HG02885 (cell line): ENCODE data around the gene TPRN.
A peak's percentile ranks its signal among the peaks of the same experiment; 100 is the strongest.
"Not testable (repeated sequence)": the region's sequence is repeated elsewhere in the genome, so short reads cannot be mapped to it uniquely, and the experiment has no call there.

Source experiments
- ATAC-seq: cut with Tn5 transposase; IDR thresholded peaks from one replicate; pipeline ENCODE4 v1.9.1; 2021; ENCODE audit warnings: mild to moderate bottlenecking; ENCODE audit not compliant: unreplicated experiment, poor library complexity

The TPRN gene, protein sequence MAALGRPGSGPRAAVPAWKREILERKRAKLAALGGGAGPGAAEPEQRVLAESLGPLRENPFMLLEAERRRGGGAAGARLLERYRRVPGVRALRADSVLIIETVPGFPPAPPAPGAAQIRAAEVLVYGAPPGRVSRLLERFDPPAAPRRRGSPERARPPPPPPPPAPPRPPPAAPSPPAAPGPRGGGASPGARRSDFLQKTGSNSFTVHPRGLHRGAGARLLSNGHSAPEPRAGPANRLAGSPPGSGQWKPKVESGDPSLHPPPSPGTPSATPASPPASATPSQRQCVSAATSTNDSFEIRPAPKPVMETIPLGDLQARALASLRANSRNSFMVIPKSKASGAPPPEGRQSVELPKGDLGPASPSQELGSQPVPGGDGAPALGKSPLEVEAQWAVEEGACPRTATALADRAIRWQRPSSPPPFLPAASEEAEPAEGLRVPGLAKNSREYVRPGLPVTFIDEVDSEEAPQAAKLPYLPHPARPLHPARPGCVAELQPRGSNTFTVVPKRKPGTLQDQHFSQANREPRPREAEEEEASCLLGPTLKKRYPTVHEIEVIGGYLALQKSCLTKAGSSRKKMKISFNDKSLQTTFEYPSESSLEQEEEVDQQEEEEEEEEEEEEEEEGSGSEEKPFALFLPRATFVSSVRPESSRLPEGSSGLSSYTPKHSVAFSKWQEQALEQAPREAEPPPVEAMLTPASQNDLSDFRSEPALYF

DNA sequence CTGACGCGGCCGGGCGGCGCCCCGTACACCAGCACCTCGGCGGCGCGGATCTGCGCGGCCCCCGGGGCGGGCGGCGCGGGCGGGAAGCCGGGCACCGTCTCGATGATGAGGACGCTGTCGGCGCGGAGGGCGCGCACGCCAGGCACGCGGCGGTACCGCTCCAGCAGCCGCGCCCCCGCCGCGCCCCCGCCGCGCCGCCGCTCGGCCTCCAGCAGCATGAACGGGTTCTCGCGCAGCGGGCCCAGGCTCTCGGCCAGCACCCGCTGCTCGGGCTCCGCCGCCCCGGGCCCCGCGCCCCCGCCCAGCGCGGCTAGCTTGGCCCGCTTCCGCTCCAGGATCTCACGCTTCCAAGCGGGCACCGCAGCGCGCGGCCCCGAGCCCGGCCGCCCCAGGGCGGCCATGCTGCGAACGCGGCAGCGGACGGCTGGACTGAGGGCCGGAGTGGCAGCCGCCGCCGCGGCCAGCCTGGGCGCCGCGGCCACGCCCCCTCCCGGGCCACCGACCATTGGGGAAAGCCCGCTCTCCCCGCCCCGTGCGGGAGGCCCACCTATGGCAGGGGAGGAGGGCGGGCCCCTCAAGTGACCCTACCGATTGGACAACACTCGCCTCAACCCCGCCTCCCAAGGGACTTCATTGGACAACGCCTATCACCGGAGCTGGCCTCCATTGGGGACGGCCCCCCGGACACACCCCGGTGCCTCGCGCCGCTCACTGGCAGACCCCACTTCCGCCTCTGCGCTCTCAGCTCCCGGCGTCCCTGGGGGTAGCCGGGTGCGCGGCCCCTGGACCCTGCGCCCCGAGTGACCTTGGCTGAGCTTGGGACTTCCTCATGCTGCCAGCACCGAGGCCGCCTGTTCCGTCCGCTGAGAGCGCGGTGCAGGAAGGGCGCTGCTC, at the start of gene TPRN:
Gene TPRN (minus strand): TSS at position 431 of the 894 bp plus-strand sequence. CDS start 30 bp downstream, at position 401.
- ATAC-seq = peak; percentile 84

DNA sequence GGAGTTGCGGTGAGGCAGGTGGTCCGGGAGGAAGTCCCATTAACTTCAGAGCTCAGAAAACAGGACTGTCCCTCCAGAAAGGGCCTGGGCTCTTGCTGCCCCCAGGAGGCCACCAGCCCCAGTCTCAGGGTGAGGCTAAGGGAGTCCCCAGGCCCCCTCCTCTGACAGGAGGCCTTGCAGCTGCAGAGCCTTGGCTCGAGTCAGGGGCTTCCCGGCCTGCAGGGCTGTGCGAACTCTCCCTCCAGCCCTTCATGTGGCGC, 47.3 kb upstream of the TPRN start:
- no peak for ATAC-seq

DNA sequence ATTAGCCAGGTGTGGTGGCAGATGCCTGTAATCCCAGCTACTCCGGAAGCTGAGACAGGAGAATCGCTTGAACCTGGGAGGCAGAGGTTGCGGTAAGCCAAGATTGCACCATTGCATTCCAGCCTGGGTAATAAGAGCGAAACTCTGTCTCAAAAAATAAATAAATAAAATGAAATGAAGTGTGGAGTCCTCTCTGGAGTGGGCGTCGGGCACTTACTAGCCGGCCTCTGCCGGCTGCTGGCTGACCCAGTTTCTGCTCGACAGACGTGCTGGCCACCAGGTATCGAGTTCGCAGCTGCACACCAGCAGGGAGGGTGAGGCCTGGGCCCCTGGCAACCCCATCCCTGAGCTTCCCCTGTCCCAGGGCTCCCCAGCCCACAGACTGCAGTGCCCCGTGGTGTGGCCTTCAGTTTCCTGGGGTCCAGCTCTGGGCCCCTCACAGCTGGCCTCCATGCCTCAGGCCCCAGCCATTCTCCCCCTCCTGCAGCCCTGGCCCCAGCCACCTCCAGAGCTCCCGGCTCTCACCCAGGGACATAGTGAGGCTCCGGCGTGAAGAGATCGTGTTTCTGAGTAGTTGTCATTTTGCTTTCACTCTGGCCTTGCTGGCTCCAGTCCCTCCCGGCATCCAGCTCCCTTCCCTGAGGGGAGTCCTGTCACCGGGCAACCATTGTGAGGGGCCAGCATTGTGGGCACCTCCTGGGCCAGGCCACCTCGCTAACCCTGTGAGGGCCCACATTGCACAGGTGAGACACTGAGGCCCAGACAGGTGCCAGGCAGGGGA, 46.8 kb upstream of the TPRN start:
- ATAC-seq = no peak

DNA sequence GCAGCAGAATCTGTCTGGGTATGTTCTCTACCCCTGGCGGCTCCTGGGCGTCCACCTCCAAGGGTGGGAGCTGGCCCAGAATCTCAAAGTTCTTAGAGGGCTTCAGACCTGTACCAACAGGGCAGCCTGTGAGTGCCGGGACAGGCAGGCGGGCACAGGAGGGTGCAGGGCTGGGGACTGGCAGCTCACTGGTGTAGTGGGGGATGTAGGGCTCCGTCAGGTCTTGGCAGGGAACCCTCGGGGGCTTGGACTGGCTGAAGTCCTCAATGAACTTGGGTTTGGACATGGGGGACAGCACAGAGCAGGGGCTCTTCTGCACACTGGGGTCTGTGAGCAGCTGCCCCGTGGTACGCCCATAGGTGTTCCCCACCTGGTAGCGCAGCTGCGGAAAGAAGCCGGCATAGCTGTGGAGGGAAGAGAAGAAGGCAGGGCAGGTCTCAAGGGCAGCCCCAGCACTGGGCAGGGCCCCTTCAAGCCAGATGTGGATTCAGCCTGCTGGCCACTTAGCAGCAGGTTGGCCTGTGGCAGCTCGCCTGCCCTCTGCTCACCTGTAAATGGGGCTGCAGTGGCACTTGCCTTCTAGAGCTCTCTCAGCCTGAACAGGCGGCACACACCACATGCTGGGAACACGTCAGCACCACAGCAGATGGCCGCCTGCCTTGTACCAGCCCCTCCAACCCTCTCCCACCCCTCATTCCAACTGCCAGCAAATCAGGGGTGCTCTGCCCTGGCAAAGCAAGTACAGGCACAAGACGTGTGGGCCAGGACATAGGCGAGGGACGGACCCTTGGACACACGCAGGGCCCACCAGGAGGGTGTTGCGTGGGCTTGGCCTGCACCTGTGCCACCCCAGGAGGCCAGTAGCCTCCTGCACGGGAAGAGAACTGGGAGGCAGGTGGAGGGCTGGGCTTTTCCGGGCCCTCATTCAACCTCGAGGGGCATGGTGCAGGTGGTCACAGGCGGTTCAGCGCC, 45.2 kb upstream of the TPRN start:
- no peak for ATAC-seq

DNA sequence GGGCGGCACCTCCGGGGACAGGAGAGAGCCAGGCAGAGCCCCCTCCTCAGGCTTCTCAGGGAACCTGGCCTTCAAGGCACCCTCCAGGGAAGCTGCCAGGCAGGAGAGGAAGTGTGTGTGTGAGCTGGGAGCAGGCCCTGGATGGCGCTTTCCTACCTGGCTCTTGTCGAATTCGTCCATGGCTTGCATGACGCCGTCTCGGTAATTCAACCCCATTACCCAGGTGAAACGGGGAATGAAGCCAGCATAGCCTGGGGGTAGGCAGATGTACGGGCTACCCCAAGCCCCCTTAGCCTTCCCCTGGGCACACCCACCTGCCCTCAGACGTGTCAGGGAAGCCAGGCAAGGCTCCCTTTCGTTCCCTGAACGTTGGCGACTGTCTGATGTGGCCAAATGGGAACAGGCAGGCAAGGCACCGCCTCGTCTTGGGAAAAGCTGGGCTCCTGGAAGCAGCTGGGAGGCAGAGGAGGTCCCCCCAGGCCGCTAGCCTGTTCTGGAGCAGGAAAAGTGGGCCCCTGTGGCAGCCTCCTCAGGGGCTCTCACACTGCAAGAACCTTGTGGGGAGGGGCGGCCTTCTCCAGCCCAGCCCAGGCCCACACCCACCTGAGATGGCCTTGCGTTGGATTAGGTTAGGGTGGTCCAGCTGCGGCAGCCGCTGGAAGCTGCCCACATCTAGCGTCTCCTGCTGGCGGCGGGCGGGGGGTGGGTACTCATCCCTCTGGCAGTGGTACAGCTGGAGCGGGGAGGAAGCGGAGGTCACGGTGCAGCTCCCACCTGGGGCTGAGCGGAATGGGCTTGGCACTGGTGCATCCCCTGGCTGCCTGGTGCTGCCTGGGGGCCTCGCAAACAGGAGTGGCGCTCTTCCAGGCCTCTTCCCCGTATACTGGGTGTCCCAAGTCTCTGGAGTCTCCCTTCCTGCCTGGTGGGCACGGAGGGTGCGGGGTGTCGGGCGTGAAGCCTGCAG, 44.2 kb upstream of the TPRN start:
- ATAC-seq = no peak

DNA sequence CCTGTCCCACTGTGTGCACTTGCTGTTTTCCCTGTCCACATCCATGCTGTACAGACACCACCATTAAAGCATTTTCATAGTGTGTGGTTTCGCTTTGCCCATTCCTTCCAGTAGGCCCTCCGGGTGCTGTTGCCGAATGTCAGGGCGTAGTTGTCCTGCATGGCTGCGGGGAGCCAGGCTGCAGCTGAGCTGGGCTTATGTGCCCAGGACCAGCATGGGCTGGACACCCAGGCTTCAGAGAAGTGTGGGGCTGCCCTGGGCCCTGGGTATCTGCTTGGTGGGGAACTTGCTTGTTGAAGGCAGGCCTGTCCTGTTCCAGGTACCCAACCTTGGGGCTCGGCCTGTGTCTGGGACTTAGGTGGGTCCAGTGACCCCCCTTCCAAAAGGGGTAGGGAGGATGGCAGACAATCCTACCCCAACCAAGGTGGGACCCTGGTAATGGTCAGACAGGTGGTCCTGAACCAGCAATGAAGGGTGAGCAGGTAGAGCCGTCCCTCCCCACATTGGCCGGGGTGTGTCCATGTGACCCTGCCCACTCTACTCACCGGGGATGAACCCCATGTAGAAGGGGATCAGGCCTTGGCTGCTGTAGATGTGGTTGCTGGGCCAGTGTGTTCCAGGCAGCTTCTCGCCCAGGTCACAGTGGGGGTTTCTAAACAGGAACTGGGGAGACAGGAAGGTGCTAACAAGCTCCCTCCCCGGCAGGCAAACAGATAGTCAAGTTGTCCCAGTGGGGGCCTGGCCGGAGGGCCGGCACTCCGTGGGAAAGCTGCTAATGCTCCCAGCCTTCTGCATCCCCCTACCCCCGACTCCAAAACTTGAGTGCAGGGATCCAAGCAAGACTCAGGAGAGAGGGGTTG, 43.3 kb upstream of the TPRN start:
- ATAC-seq = no peak

DNA sequence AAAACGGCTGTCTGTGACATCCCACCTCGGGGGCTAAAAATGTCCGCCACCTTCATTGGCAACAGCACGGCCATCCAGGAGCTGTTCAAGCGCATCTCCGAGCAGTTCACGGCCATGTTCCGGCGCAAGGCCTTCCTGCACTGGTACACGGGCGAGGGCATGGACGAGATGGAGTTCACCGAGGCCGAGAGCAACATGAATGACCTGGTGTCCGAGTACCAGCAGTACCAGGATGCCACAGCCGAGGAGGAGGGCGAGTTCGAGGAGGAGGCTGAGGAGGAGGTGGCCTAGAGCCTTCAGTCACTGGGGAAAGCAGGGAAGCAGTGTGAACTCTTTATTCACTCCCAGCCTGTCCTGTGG, 42.7 kb upstream of the TPRN start:
- not testable (repeated sequence) for ATAC-seq

DNA sequence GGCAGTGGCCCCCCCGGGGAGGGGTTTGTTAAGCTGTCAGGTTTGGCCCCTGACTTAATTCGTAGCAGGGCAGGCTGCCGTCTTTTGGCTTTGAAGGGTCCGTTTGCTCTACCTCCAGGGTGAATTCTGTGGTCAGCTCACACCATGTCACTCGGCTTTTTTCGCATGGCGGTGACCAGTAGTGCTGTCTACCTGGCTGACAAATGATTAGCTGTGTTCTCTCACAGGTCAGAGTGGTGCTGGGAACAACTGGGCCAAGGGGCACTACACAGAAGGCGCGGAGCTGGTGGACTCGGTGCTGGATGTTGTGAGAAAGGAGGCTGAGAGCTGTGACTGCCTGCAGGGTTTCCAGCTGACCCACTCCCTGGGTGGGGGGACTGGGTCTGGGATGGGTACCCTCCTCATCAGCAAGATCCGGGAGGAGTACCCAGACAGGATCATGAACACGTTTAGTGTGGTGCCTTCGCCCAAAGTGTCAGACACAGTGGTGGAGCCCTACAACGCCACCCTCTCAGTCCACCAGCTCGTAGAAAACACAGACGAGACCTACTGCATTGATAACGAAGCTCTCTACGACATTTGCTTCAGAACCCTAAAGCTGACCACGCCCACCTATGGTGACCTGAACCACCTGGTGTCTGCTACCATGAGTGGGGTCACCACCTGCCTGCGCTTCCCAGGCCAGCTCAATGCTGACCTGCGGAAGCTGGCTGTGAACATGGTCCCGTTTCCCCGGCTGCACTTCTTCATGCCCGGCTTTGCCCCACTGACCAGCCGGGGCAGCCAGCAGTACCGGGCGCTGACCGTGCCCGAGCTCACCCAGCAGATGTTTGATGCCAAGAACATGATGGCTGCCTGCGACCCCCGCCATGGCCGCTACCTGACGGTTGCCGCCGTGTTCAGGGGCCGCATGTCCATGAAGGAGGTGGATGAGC, 42.0 kb upstream of the TPRN start:
- ATAC-seq = no peak

DNA sequence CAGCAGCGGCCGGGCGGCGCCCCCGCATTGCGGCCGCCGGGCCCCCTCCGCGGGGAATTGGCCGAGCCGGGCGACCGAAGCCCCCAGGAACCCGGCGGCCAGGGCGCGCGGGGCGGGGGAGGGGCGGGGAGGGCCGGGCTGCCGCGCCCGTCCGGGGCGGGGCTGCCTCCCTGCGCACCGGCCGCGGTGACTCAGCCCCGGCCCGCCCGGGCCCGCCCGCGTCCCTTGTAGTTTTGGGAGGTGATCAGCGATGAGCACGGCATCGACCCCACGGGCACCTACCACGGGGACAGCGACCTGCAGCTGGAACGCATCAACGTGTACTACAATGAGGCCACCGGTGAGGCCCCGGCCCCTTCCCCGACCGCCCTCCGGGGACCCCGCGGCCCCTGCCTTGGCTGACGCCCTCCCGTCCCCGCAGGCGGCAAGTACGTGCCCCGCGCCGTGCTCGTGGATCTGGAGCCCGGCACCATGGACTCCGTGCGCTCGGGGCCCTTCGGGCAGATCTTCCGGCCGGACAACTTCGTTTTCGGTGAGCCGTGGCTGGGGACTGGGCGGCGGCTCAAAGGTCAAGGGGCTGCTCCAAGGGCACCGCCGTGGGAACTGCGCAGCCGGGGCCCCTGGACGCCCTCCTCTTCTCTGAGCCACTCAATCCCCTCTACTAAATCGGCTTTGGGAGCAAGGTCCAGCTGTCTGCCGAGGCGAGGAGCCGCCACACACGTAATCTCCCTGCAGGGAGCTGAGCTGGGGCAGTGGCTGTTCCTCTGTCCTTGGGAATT, 41.1 kb upstream of the TPRN start:
- ATAC-seq = no peak

DNA sequence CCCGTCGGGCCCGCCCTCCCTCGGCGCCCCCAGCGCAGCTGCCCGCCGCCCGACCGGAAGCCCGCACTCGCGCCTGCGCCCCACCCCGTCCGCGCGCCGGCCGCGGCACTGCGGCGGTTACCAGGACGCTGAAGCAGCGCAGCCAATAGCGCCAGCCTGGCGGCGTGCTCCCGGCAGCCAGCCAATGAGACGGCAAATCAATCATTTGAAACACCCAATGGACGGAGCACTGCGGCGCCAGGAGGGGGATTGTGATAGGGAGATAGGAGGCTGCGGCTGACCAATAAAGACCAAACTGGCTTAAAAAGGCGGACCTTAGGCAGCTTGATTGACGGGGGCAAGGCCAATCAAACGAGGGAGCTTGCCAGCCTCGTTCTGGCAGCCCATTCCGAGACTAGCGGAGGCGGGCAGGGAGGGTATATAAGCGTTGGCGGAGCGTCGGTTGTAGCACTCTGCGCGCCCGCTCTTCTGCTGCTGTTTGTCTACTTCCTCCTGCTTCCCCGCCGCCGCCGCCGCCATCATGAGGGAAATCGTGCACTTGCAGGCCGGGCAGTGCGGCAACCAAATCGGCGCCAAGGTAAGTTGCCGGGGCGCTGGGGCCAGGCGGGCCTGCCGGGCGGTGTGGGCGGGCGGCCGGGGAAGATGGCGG, 40.4 kb upstream of the TPRN start, which contains the start of gene TUBB4B:
Gene TUBB4B (plus strand): TSS at position 447 of the 649 bp plus-strand sequence. CDS start 74 bp downstream, at position 521.
- peak; percentile 75 for ATAC-seq

DNA sequence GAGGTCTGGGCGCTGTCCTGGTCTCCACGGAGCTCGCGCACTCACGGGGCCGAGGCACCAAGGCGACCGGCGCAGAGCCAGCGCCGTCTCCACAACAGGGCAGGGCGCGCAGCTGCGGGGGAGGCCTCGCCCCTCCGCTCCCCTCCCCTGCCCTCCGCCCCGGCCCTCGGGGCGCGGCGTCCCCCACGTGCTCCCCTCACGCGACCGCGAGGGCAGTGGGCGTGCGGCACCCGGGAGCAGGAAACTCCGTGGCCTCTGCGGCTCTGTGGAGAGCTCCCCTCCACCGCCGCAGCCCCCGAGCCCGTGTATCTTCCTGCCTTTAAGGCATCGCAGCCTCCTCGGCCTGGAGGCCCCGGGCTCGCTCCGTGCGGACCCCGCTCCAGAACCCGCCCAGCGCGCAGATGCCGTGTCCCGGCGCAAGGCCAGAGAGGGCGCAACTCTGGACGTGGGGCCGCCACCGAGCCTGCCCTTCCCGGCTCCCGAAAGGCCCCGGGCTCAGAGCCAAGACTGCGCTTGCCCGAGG, 39.8 kb upstream of the TPRN start:
- ATAC-seq = peak; percentile 23

DNA sequence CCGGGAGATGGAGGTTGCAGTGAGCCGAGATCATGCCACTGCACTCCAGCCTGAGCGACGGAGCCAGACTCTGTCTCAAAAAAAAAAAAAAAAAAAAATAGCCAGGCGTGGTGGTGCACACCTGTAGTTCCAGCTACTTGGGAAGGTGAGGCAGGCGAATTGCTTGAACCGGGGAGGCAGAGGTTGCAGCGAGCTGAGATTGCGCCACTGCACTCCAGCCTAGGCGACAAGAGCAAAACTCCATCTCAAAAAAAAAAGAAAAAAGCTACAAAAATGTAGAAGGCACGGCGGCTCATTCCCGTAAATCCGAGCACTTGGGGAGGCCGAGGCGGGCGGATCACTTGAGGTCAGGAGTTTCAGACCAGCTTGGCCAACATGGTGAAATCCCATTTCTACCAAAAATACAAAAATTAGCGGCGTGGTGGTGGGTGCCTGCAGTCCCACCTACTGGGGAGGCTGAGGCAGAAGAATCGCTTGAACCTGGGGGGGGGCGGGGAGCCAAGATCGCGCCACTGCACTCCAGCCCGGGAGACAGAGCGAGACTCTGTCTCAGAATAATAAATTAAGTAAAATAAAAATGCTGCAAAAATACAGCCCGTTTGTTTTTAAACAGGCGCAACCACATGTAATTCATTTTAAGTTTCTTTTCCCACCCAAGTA, 39.1 kb upstream of the TPRN start:
- not testable (repeated sequence) for ATAC-seq

DNA sequence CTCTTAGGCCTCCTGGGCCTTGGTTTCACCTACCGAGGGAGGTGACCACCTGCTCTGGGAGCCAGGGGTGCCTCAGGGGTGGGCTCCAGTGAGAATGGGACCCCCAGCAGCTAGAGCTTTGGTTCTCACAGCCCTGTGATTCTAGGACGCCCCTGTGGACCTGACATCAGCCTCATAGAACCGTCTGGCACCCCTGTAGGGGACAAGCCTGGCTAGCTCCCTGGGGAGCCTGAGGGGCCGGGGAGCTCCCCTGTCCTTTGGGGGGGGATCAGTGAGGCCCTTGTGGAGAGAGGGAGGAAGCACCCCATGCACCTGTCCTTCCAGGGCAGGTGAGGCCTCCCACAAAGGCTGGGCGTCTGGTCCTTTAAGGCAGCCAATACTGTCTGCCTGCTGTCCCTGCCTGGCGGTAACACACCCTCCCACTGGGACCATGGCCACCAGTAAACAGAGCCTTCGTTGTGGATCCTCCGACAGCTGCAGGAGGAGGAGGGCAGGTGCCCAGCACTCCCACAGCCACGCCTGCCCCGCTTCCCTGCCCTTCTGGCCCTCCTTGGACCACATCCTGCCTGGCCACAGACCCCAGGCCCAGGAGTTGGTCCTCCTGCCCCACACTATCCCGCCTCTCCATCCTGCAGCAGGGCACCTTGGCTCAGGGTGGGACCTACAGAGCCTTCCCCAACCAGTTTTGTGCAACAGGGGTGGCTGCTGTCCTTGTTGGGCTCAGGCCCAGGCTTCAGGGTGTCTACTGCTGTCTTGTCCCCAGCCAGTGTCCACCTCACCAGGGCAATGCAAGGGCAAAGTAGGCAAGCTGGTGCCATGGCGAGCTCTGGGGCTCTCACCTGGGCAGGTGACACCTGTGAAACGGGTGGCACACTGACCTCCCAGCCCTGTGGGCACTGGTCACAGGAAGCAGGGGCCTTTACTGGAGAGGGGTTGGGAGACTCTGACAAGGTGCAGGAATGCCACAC, 37.5 kb upstream of the TPRN start:
- ATAC-seq = no peak
